Tibial nerve (tissue), 4 donors: ENCODE results near the gene UBE2C. TPM values are rescaled to one million over a fixed set of nuclear protein-coding genes. Genes with fewer than 3 reads are reported as not detected.

Source experiments
- DNase-seq, 2 donors: peaks; one replicate each; pipeline ENCODE4 v3.0.0-alpha.2; 2019; ENCODE audit warnings: low spot score in 2 of 2
- H3K27ac ChIP-seq, 4 donors: fragments of 200-600 bp; sonication (generic) in 3 of 4; one replicate each; pipeline ENCODE4 v1.5.1; 2017 to 2019; ENCODE audit warnings: mild to moderate bottlenecking in 1 of 4
- H3K27me3 ChIP-seq, 2 donors: fragments of 200-600 bp; sonication (generic) in 1 of 2; one replicate each; pipeline versions ENCODE4 v1.5.1 to v1.6.0; 2017 to 2019
- H3K36me3 ChIP-seq, 3 donors: fragments of 200-600 bp; sonication (generic); one replicate each; pipeline ENCODE4 v1.5.1; 2018 to 2019
- H3K4me1 ChIP-seq, 4 donors: fragments of 200-600 bp; sonication (generic) in 3 of 4; one replicate each; pipeline ENCODE4 v1.5.1; 2017 to 2019
- H3K4me3 ChIP-seq, 4 donors: fragments of 200-600 bp; sonication (generic) in 3 of 4; one replicate each; pipeline ENCODE4 v1.5.1; 2017 to 2019; ENCODE audit warnings: mild to moderate bottlenecking in 1 of 4, moderate library complexity in 1 of 4
- H3K9me3 ChIP-seq, 4 donors: fragments of 200-600 bp; sonication (generic) in 3 of 4; one replicate each; pipeline ENCODE4 v1.5.1; 2017 to 2019
- EP300 ChIP-seq, 2 donors: sonication (generic); formaldehyde crosslinking; IDR thresholded peaks; one replicate each; pipeline ENCODE4 v1.6.1; 2017; ENCODE audit warnings: antibody characterized with exemption in 2 of 2, mild to moderate bottlenecking in 1 of 2
- POLR2A ChIP-seq, 2 donors: fragments of 450-650 bp; IDR thresholded peaks; one replicate each; pipeline ENCODE4 v1.6.1; 2017; ENCODE audit warnings: antibody characterized with exemption in 2 of 2, mild to moderate bottlenecking in 2 of 2, moderate library complexity in 2 of 2
- WGBS, 2 donors: methylation state at CpG; one replicate each; pipeline ENCODE4 v1.1.5; 2018; 5-methylcytosine and 5-hydroxymethylcytosine counted together
- total RNA-seq, 4 donors: library from RNA; depleted of rRNA; stranded (reverse); fragments of >200 nt; gene quantifications; one replicate each; pipeline ENCODE4 v1.1.0, GENCODE V29; 2016
- TF ChIP-seq, protein P1 (sequence below), 5 experiments: fragments of 200-600 bp in 3 of 5; fragments of 450-650 bp in 2 of 5; sonication (generic) in 3 of 5; IDR thresholded peaks; one replicate each; pipeline ENCODE4 v1.5.1; 2016 to 2019; ENCODE audit warnings: antibody characterized with exemption in 5 of 5, mild to moderate bottlenecking in 3 of 5, moderate library complexity in 2 of 5

The UBE2C gene
- total RNA-seq, 4 donors from 2014 or later = 0.78 to 6.9 (median 1.5) TPM; not detected in 1

DNA sequence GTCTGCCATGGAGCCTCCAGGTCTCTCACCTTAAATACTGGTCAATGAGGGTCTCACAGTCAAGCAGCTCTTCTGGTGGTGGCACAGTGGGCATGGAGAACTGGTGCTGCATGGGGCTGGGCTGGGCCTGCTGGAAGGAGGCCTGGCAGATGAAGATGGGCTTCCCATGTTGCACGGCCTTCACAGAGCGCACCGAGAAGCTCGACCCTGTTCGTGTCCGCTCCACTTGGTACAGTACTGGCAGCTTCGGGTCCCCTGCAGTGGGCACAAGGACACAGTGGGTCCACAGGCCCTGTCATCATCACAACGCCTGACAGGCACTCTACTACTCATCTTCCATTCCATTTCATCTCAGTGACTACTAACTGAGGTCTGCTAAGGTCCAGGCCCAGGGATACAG lies 36.0 kb downstream of the UBE2C start:
- TF ChIP-seq, protein P1, sequence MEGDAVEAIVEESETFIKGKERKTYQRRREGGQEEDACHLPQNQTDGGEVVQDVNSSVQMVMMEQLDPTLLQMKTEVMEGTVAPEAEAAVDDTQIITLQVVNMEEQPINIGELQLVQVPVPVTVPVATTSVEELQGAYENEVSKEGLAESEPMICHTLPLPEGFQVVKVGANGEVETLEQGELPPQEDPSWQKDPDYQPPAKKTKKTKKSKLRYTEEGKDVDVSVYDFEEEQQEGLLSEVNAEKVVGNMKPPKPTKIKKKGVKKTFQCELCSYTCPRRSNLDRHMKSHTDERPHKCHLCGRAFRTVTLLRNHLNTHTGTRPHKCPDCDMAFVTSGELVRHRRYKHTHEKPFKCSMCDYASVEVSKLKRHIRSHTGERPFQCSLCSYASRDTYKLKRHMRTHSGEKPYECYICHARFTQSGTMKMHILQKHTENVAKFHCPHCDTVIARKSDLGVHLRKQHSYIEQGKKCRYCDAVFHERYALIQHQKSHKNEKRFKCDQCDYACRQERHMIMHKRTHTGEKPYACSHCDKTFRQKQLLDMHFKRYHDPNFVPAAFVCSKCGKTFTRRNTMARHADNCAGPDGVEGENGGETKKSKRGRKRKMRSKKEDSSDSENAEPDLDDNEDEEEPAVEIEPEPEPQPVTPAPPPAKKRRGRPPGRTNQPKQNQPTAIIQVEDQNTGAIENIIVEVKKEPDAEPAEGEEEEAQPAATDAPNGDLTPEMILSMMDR (IDR thresholded peaks at IDR 0.05) = no peak
- TF ChIP-seq EP300 (IDR thresholded peaks at IDR 0.05) (no peak), POLR2A (IDR thresholded peaks at IDR 0.05) (no peak)
- H3K4me1 ChIP-seq = peaks cover 0 to 18% (median 0%) of the 10 kb centered on the region in 4 donors
- H3K4me3 ChIP-seq = no peak overlapping the region
- no peaks in the 10 kb centered on the region for H3K27me3 ChIP-seq
- no peak overlapping the region for H3K27ac ChIP-seq
- no peaks in the 10 kb centered on the region for H3K9me3 ChIP-seq
- peaks cover 0 to 93% (median 16%) of the 10 kb centered on the region in 3 donors for H3K36me3 ChIP-seq
- DNase-seq = no peak
- 92 to 96% methylated on average over 8 of the region's 8 CpGs for WGBS, 2 donors

DNA sequence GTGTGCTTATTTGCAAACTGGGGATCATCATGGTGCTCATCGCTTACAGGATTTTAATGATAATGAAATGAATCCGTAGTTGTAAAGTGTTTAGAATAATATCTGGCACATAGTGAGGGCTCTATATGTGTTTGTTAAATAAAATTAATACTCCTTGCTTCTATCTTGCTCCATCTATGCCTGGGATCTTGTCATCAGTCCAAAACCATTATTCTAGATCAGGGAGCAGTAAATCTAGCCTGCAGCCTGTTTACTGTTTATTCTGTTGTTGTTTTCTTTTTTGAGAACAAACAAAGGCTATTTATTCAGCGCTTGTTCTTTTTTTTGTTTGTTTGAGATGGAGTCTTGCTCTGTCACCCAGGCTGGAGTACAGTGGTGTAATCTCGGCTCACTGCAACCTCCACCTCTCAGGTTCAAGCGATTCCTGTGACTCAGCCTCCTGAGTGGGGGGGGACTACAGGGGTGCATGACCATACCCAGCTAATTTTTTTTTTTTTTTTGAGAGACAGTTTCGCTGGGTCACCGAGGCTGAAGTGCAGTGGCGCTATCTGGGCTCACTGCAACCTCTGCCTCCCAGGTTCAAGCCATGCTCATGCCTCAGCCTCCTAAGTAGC lies 36.6 kb downstream of the UBE2C start:
- H3K36me3 ChIP-seq = peaks cover 0 to 93% (median 14%) of the 10 kb centered on the region in 3 donors
- TF ChIP-seq EP300 (IDR thresholded peaks at IDR 0.05) = no peak
- TF ChIP-seq POLR2A (IDR thresholded peaks at IDR 0.05) = no peak
- TF ChIP-seq, protein P1 (IDR thresholded peaks at IDR 0.05) = no peak
- H3K27ac ChIP-seq = no peak overlapping the region
- no peaks in the 10 kb centered on the region for H3K27me3 ChIP-seq
- no peak overlapping the region for H3K4me3 ChIP-seq
- H3K4me1 ChIP-seq = peaks cover 0 to 16% (median 0%) of the 10 kb centered on the region in 4 donors
- 88 to 93% methylated on average over 8 of the region's 8 CpGs for WGBS, 2 donors
- no peaks in the 10 kb centered on the region for H3K9me3 ChIP-seq
- DNase-seq = no peak

DNA sequence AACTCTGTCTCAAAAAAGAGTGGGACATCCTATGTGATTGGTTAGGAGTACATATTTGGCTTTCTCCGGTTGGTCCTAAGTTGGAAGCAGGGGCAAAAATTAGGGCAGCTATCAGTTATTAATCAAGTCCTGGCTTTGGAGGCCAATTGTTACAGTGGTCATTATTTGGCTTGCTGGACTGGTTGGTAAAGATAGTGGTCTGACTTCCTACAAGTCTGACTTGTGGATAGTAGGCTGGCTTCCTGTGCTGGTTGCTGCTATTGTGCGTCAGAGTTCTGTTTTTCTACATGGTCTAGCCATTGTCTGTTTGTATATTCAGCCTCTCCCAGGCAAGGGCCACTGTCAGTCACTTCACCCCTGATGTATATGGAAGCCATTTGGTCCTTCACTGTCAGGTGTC lies 37.8 kb downstream of the UBE2C start:
- Histone ChIP-seq H3K27ac (no peak overlapping the region), H3K4me3 (no peak overlapping the region), H3K27me3 (no peaks in the 10 kb centered on the region), H3K36me3 (peaks cover 0 to 93% (median 10%) of the 10 kb centered on the region in 3 donors), H3K9me3 (no peaks in the 10 kb centered on the region), H3K4me1 (peaks cover 0 to 26% (median 5%) of the 10 kb centered on the region in 4 donors)
- no peak for DNase-seq
- WGBS, 2 donors = 88 to 95% methylated on average over 2 of the region's 2 CpGs
- no peak for TF ChIP-seq POLR2A (IDR thresholded peaks at IDR 0.05)
- no peak for TF ChIP-seq EP300 (IDR thresholded peaks at IDR 0.05)
- TF ChIP-seq, protein P1 (IDR thresholded peaks at IDR 0.05) = no peak

DNA sequence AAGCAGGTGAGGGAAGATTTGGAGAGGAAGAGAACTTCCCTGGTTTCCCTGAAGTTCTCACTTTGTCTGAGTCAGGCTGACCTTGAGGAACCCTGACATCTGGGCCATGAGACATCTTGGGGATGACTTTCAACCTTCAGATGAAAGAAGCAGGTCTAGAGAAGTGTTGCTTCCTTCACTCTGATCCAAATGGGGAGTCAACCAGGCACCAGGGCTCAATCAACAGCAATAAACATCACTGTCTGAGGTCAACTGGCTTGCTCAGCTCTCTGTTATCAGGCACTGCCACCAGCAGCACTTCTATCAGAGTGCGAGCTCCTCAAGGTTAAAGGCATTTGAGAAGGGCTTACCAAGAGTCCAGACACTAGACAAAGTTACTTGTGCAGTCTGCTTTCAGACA lies 38.5 kb downstream of the UBE2C start:
- H3K36me3 ChIP-seq = peaks cover 0 to 86% (median 10%) of the 10 kb centered on the region in 3 donors

DNA sequence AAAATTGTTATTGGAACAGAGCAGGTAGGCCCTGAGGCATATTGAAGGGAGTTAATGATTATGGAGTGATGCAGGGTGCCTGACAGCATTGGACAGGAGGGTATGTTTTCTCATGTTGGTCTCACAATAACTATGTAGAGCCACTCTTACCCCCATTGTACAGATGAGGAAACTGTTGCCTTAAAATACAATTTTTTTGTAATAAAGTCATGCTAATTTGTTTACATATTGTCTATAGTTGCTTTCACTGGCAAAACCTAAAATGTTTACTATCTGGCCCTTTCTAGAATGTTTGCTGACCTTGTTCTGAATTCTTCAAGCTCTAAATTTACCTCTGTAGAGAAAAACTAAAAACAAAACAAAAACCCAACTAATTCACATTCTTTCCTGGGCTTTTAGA lies 39.1 kb downstream of the UBE2C start:
- Histone ChIP-seq H3K4me1 (peaks cover 0 to 39% (median 16%) of the 10 kb centered on the region in 4 donors), H3K27ac (no peak overlapping the region), H3K27me3 (no peaks in the 10 kb centered on the region), H3K9me3 (no peaks in the 10 kb centered on the region), H3K36me3 (peaks cover 0 to 80% (median 10%) of the 10 kb centered on the region in 3 donors), H3K4me3 (no peak overlapping the region)
- DNase-seq = no peak
- no peak for TF ChIP-seq POLR2A (IDR thresholded peaks at IDR 0.05)
- TF ChIP-seq EP300 (IDR thresholded peaks at IDR 0.05) = no peak
- TF ChIP-seq, protein P1 (IDR thresholded peaks at IDR 0.05) = no peak

More for the DNA sequence above, 38.5 kb downstream of the UBE2C start:
- Histone ChIP-seq H3K4me3 (no peak overlapping the region), H3K27me3 (no peaks in the 10 kb centered on the region), H3K27ac (no peak overlapping the region), H3K4me1 (peaks cover 0 to 33% (median 10%) of the 10 kb centered on the region in 4 donors), H3K9me3 (no peaks in the 10 kb centered on the region)
- no peak for DNase-seq
- TF ChIP-seq EP300 (IDR thresholded peaks at IDR 0.05) (no peak), POLR2A (IDR thresholded peaks at IDR 0.05) (no peak)
- TF ChIP-seq, protein P1 (IDR thresholded peaks at IDR 0.05) = no peak
- WGBS, 2 donors = 88 to 100% methylated on average over 1 of the region's 1 CpG
